Fibroblast of the aortic adventitia (primary cell): ENCODE measurements around the gene AGBL4. TPM values are rescaled to one million over a fixed set of nuclear protein-coding genes. Genes with fewer than 3 reads are reported as not detected.
A peak's percentile ranks its signal among the peaks of the same experiment; 100 is the strongest.

ENCODE experiments used
- DNase-seq: peaks from one replicate; pipeline ENCODE4 v3.0.0-alpha.2; 2010; ENCODE audit warnings: low read depth
- H3K4me3 ChIP-seq: 2 replicates; pipeline ENCODE4 v1.5.1; 2011; ENCODE audit warnings: low read depth, mild to moderate bottlenecking, control low read depth, low read length, moderate library complexity
- CTCF ChIP-seq: IDR thresholded peaks from 2 replicates; pipeline ENCODE4 v1.5.1; 2011; ENCODE audit warnings: mild to moderate bottlenecking, low read length, control low read depth, inconsistent platforms; ENCODE audit not compliant: insufficient read depth
- total RNA-seq: library from RNA; depleted of rRNA; stranded (reverse); fragments of >200 nt; gene quantifications from 2 replicates; pipeline ENCODE4 v1.2.3, GENCODE V29; 2012; ENCODE audit warnings: low replicate concordance

AGBL4 gene
- total RNA-seq, 1 donor = not detected

GRCh38 chr1:48948562-48948961, 1075.2 kb downstream of the AGBL4 start:
- DNase-seq = no peak
- no peak overlapping the region for H3K4me3 ChIP-seq
- no peak for TF ChIP-seq CTCF

GRCh38 chr1:48947761-48948537, 1075.8 kb downstream of the AGBL4 start:
- no peak for DNase-seq
- no peak overlapping the region for H3K4me3 ChIP-seq
- TF ChIP-seq CTCF = no peak

- no peak for DNase-seq
- no peak for TF ChIP-seq CTCF
Observed at GRCh38 chr1:48946070-48946469, 1077.7 kb downstream of the AGBL4 start.

GRCh38 chr1:48944811-48945210, 1078.9 kb downstream of the AGBL4 start:
- H3K4me3 ChIP-seq = no peak overlapping the region
- no peak for TF ChIP-seq CTCF
- DNase-seq = no peak

More at GRCh38 chr1:48946070-48946469, 1077.7 kb downstream of the AGBL4 start:
- no peak overlapping the region for H3K4me3 ChIP-seq

- no peak for DNase-seq
- H3K4me3 ChIP-seq = no peak overlapping the region
- TF ChIP-seq CTCF = no peak
Observed at GRCh38 chr1:48943826-48944225, 1079.9 kb downstream of the AGBL4 start.

GRCh38 chr1:48943393-48943792, 1080.4 kb downstream of the AGBL4 start:
- peak; percentile 9 for DNase-seq
- TF ChIP-seq CTCF = no peak
- no peak overlapping the region for H3K4me3 ChIP-seq
